ENCODE data around the gene BRAF. TPM values are rescaled to one million over a fixed set of nuclear protein-coding genes. Genes with fewer than 3 reads are reported as not detected.

Gene BRAF
- total and polyA plus RNA-seq, 2 donors (not counting 3 experiments of a cell fraction or from before 2014, with no cell fraction given): 6.6 to 26.2 TPM

GRCh38 chr7:140754506-140754905 lies 170.2 kb downstream of the BRAF start:
- ChIA-PET POLR2A (no interaction called here), CTCF (no interaction called here)
- Histone ChIP-seq H3K9me1 (replicated peaks; ENCODE audit: control insufficient read depth, extremely low read depth, insufficient read depth, low read length) (no peaks in the 10 kb centered on the region), H3K9me3 (replicated peaks; ENCODE audit: control insufficient read depth, insufficient read depth, low read length) (no peaks in the 10 kb centered on the region), H3K4me1 (ENCODE audit: control insufficient read depth, extremely low read depth, insufficient read depth, low read length) (peaks cover 4% of the 10 kb centered on the region), H4K20me1 (replicated peaks; ENCODE audit: control insufficient read depth, extremely low read depth, insufficient read depth, low read length) (no peaks in the 10 kb centered on the region), H3K27me3 (ENCODE audit: control insufficient read depth in 2 of 2, insufficient read depth in 2 of 2, low read length in 2 of 2) (no peaks in the 10 kb centered on the region), H3K27ac (ENCODE audit: insufficient read depth, low read depth, low read length) (no peak overlapping the region), H3K4me3 (replicated peaks in 1 of 3; ENCODE audit: insufficient read depth in 1 of 3, low read depth in 1 of 3, low read length in 3 of 3) (no peak overlapping the region), H3K79me2 (ENCODE audit: control insufficient read depth, insufficient read depth, low read length) (no peaks in the 10 kb centered on the region), H3K4me2 (ENCODE audit: insufficient read depth, low read length) (no peak overlapping the region), H3K9ac (replicated peaks; ENCODE audit: extremely low read depth, insufficient read depth, low read length) (no peak overlapping the region), H3K36me3 (ENCODE audit: control insufficient read depth in 2 of 2, extremely low read depth in 1 of 2, insufficient read depth in 2 of 2, low read length in 2 of 2) (no peaks in the 10 kb centered on the region), H2AFZ (ENCODE audit: low read depth, low read length) (no peak overlapping the region)
- TF ChIP-seq MYC (IDR thresholded peaks at IDR 0.05; ENCODE audit: low read depth, low read length) (no peak), CTCF (IDR thresholded peaks at IDR 0.05; ENCODE audit: extremely low read depth in 1 of 2, insufficient read depth in 1 of 2, low read depth in 1 of 2, low read length in 2 of 2) (no peak), POLR2AphosphoS5 (IDR thresholded peaks at IDR 0.05; ENCODE audit: insufficient read depth, low read depth, low read length) (no peak)
- no TSS peak for BruUV-seq (replicated peaks)
- intact Hi-C loops (cut with micrococcal nuclease) (no loop called here), dilution Hi-C loops (cut with MboI; ENCODE audit: extremely low pct_ligation_motif_present, low sequenced_read_pairs) (no loop called here)
- DNase-seq (ENCODE audit: low read depth, low spot score): no peak
- FAIRE-seq: no peak

GRCh38 chr7:140752533-140752932 lies 172.2 kb downstream of the BRAF start:
- H3K79me2 ChIP-seq (ENCODE audit: control insufficient read depth, insufficient read depth, low read length): no peaks in the 10 kb centered on the region
- FAIRE-seq: no peak
- no peaks in the 10 kb centered on the region for H3K27me3 ChIP-seq (ENCODE audit: control insufficient read depth in 2 of 2, insufficient read depth in 2 of 2, low read length in 2 of 2)
- intact Hi-C loops (cut with micrococcal nuclease) (no loop called here), dilution Hi-C loops (cut with MboI; ENCODE audit: extremely low pct_ligation_motif_present, low sequenced_read_pairs) (no loop called here)
- H3K4me1 ChIP-seq (ENCODE audit: control insufficient read depth, extremely low read depth, insufficient read depth, low read length): peaks cover 4% of the 10 kb centered on the region
- DNase-seq (ENCODE audit: low read depth, low spot score): no peak
- no peak overlapping the region for H3K27ac ChIP-seq (ENCODE audit: insufficient read depth, low read depth, low read length)
- no peak overlapping the region for H3K9ac ChIP-seq (replicated peaks; ENCODE audit: extremely low read depth, insufficient read depth, low read length)
- no peak for TF ChIP-seq CTCF (IDR thresholded peaks at IDR 0.05; ENCODE audit: extremely low read depth in 1 of 2, insufficient read depth in 1 of 2, low read depth in 1 of 2, low read length in 2 of 2)
- TF ChIP-seq JUN (IDR thresholded peaks at IDR 0.05; ENCODE audit: borderline replicate concordance, insufficient read depth, insufficient read length, low read depth): no peak
- TF ChIP-seq GATA2 (IDR thresholded peaks at IDR 0.05; ENCODE audit: insufficient read depth, insufficient read length, low read depth, low read length): no peak
- TF ChIP-seq POLR2AphosphoS5 (IDR thresholded peaks at IDR 0.05; ENCODE audit: insufficient read depth, low read depth, low read length): no peak
- no peak for TF ChIP-seq EZH2 (IDR thresholded peaks at IDR 0.05; ENCODE audit: borderline replicate concordance, low read depth, low read length, severe bottlenecking)
- no peak for TF ChIP-seq MYC (IDR thresholded peaks at IDR 0.05; ENCODE audit: low read depth, low read length)
- no peak for TF ChIP-seq POLR2A (IDR thresholded peaks at IDR 0.05; ENCODE audit: low read depth, low read length)
- no peak for TF ChIP-seq FOS (IDR thresholded peaks at IDR 0.05; ENCODE audit: borderline replicate concordance, insufficient read depth, low read length)
- H3K9me1 ChIP-seq (replicated peaks; ENCODE audit: control insufficient read depth, extremely low read depth, insufficient read depth, low read length): no peaks in the 10 kb centered on the region
- no TSS peak for BruUV-seq (replicated peaks)
- H3K4me3 ChIP-seq (replicated peaks in 1 of 3; ENCODE audit: insufficient read depth in 1 of 3, low read depth in 1 of 3, low read length in 3 of 3): no peak overlapping the region
- H4K20me1 ChIP-seq (replicated peaks; ENCODE audit: control insufficient read depth, extremely low read depth, insufficient read depth, low read length): no peaks in the 10 kb centered on the region
- no peaks in the 10 kb centered on the region for H3K36me3 ChIP-seq (ENCODE audit: control insufficient read depth in 2 of 2, extremely low read depth in 1 of 2, insufficient read depth in 2 of 2, low read length in 2 of 2)
- H3K9me3 ChIP-seq (replicated peaks; ENCODE audit: control insufficient read depth, insufficient read depth, low read length): no peaks in the 10 kb centered on the region
- H2AFZ ChIP-seq (ENCODE audit: low read depth, low read length): no peak overlapping the region
- CTCF ChIA-PET: no interaction called here
- POLR2A ChIA-PET: no interaction called here
- no peak overlapping the region for H3K4me2 ChIP-seq (ENCODE audit: insufficient read depth, low read length)

All from endothelial cell of umbilical vein (primary cell).